Smooth muscle cell (in vitro differentiated cells): ENCODE data around the gene SCD. TPM values are rescaled to one million over a fixed set of nuclear protein-coding genes. Genes with fewer than 3 reads are reported as not detected.

Experiments
- DNase-seq: peaks from one replicate; lab custom pipeline; 2025; ENCODE audit not compliant: unreplicated experiment; lab: John Stamatoyannopoulos, UW
- H2AFZ ChIP-seq: fragments of 200-600 bp; sonication (generic); 2 replicates; pipeline ENCODE4 v1.6.0; 2016; ENCODE audit warnings: antibody characterized with exemption, low read depth, mild to moderate bottlenecking
- H3F3A ChIP-seq: fragments of 200-600 bp; sonication (generic); 2 replicates; pipeline ENCODE4 v1.6.0; 2017; ENCODE audit warnings: antibody characterized with exemption, low read depth
- H3K27ac ChIP-seq: fragments of 200-600 bp; sonication (generic); 2 replicates; pipeline ENCODE4 v1.5.1; 2016; ENCODE audit warnings: low read depth, mild to moderate bottlenecking
- H3K27me3 ChIP-seq: fragments of 200-600 bp; sonication (generic); 2 replicates; pipeline ENCODE4 v1.6.1; 2016; ENCODE audit warnings: low read depth, mild to moderate bottlenecking
- H3K36me3 ChIP-seq: fragments of 200-600 bp; sonication (generic); 2 replicates; pipeline ENCODE4 v1.5.1; 2016; ENCODE audit warnings: low read depth
- H3K4me1 ChIP-seq: fragments of 200-600 bp; sonication (generic); 2 replicates; pipeline ENCODE4 v1.5.1; 2016; ENCODE audit warnings: low read depth
- H3K4me2 ChIP-seq: fragments of 200-600 bp; sonication (generic); 2 replicates; pipeline ENCODE4 v1.6.0; 2016; ENCODE audit warnings: mild to moderate bottlenecking
- H3K4me3 ChIP-seq: fragments of 200-600 bp; sonication (generic); 2 replicates; pipeline ENCODE4 v1.5.1; 2016; ENCODE audit warnings: mild to moderate bottlenecking
- H3K79me2 ChIP-seq: fragments of 200-600 bp; sonication (generic); 2 replicates; pipeline ENCODE4 v1.6.0; 2016; ENCODE audit warnings: low read depth, mild to moderate bottlenecking
- H3K9ac ChIP-seq: fragments of 200-600 bp; sonication (generic); 2 replicates; pipeline ENCODE4 v1.6.0; 2016; ENCODE audit warnings: low read depth
- H3K9me3 ChIP-seq: fragments of 200-600 bp; sonication (generic); replicated peaks from 2 replicates; pipeline ENCODE4 v1.5.1; 2016; ENCODE audit warnings: low read depth
- H4K20me1 ChIP-seq: fragments of 200-600 bp; sonication (generic); 2 replicates; pipeline ENCODE4 v1.6.0; 2016; ENCODE audit warnings: low read depth
- CTCF ChIP-seq: fragments of 200-600 bp; sonication (generic); IDR thresholded peaks from 2 replicates; pipeline ENCODE4 v1.5.1; 2017; ENCODE audit warnings: borderline replicate concordance, mild to moderate bottlenecking, antibody characterized with exemption; ENCODE audit not compliant: insufficient read depth, poor library complexity, severe bottlenecking
- WGBS: methylation state at CpG from one replicate; pipeline ENCODE4 v1.1.7; 2016; ENCODE audit warnings: low lambda C conversion rate; 5-methylcytosine and 5-hydroxymethylcytosine counted together
- polyA plus RNA-seq: library from polyadenylated mRNA; unstranded; fragments of >200 nt; fragmentation: Nextera tagmentation; extraction: Ambion mirVana; gene quantifications from 2 replicates; pipeline ENCODE4 v1.2.1, GENCODE V29; 2016
- total RNA-seq: library from RNA; depleted of rRNA; stranded (reverse); fragments of >200 nt; gene quantifications from 2 replicates; pipeline ENCODE4 v1.2.3, GENCODE V29; 2014

Gene SCD
- total and polyA plus RNA-seq, 2 experiments from 2014 or later, result 183 to 306 TPM

DNA sequence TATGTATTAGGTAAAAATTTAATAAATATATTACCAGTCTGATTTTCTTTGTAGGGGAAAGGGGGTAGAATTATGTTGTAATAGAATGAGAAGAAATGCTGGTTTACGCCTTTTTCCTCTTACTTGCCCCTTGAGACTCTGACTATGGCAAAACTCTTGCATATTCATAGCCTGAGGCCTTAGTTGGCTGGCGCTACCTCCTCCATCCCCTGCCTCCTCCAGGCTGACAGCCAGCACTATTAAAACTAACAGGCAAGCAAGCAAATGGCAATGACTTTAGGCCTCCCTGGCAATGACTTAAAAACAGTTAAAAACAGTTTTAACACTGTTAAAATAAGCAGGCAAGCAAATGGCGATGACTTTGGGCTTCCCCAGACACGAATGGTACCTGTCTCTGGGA, 31.4 kb upstream of the SCD start:
- 69% methylated on average over 4 of the region's 4 CpGs for WGBS
- Histone ChIP-seq H3K9me3 (no peaks in the 10 kb centered on the region), H3K4me1 (no peaks in the 10 kb centered on the region), H3K4me2 (no peak overlapping the region), H3K79me2 (no peaks in the 10 kb centered on the region), H3K27ac (no peak overlapping the region), H3K9ac (no peak overlapping the region), H3K27me3 (peaks cover 48% of the 10 kb centered on the region), H3F3A (no peaks in the 10 kb centered on the region), H4K20me1 (no peaks in the 10 kb centered on the region), H3K4me3 (no peak overlapping the region), H2AFZ (no peak overlapping the region), H3K36me3 (no peaks in the 10 kb centered on the region)
- DNase-seq, result no peak
- no peak for TF ChIP-seq CTCF

DNA sequence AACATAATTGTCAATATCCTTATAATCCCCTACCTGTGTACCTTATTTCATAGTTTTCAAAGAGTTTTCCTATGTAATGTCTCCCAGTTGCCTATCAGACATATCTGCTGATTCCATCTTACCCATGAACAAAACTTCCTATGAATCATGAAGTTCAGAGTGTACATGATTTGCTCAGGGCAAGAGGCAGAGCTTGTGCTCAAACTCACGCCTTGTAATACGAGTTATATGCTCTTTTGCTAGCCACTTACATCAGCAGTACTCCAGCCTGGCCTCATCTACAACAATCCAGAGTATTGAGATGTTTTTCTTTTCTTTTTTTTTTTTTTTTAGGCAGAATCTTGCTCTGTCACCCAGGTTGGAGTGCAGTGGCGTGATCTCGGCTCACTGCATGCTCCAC, 28.8 kb upstream of the SCD start:
- Histone ChIP-seq H3K36me3 (no peaks in the 10 kb centered on the region), H3K27ac (no peak overlapping the region), H3K9me3 (no peaks in the 10 kb centered on the region), H3K4me3 (no peak overlapping the region), H3K4me2 (no peak overlapping the region), H3K4me1 (no peaks in the 10 kb centered on the region), H2AFZ (no peak overlapping the region), H4K20me1 (no peaks in the 10 kb centered on the region), H3K9ac (no peak overlapping the region), H3K27me3 (peaks cover 34% of the 10 kb centered on the region), H3K79me2 (no peaks in the 10 kb centered on the region), H3F3A (no peaks in the 10 kb centered on the region)
- TF ChIP-seq CTCF, result no peak
- 84% methylated on average over 4 of the region's 4 CpGs for WGBS
- DNase-seq, result no peak

GRCh38 chr10:100319707-100320402, 27.2 kb upstream of the SCD start:
- Histone ChIP-seq H3K79me2 (no peaks in the 10 kb centered on the region), H4K20me1 (no peaks in the 10 kb centered on the region), H3K36me3 (no peaks in the 10 kb centered on the region), H3K9me3 (no peaks in the 10 kb centered on the region), H3K4me2 (no peak overlapping the region), H3K27me3 (peaks cover 37% of the 10 kb centered on the region), H3F3A (no peaks in the 10 kb centered on the region), H2AFZ (no peak overlapping the region), H3K4me3 (no peak overlapping the region), H3K9ac (no peak overlapping the region), H3K27ac (no peak overlapping the region), H3K4me1 (no peaks in the 10 kb centered on the region)
- WGBS, result 73% methylated on average over 1 of the region's 1 CpG
- TF ChIP-seq CTCF, result no peak
- no peak for DNase-seq

DNA sequence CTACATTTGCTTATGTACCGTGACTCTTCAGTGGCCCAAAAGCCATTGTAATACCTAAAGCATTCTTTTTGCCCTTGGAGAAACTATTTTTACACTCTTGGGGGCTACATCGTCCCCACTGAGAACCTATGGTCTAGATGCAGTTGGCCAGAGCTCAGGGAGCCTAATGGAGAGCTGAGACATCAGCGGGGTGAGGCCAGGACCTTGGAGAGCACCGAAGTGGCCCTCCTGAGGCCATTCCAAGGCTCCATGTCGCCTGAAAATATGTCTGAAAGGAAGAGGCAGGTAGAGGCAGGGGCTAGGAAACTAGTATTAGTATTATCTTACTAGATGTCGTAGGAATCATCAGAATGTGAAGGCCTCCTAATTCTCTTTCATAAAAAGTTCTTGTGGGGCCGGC, 21.9 kb upstream of the SCD start:
- Histone ChIP-seq H3K4me1 (no peaks in the 10 kb centered on the region), H3F3A (no peaks in the 10 kb centered on the region), H3K4me3 (no peak overlapping the region), H3K79me2 (no peaks in the 10 kb centered on the region), H3K9ac (no peak overlapping the region), H3K27ac (no peak overlapping the region), H3K36me3 (no peaks in the 10 kb centered on the region), H4K20me1 (no peaks in the 10 kb centered on the region), H3K9me3 (no peaks in the 10 kb centered on the region), H3K27me3 (peaks cover 55% of the 10 kb centered on the region), H2AFZ (no peak overlapping the region), H3K4me2 (no peak overlapping the region)
- 51% methylated on average over 7 of the region's 7 CpGs for WGBS
- no peak for DNase-seq
- TF ChIP-seq CTCF, result no peak
